ENCODE results near the gene DNAH8.
"Not testable (repeated sequence)": the region's sequence is repeated elsewhere in the genome, so short reads cannot be mapped to it uniquely, and the experiment has no call there.

DNAH8 gene

GRCh38 chr6:38796437-38796836 is 81.3 kb downstream of the DNAH8 start:
- not testable (repeated sequence) for H2AK5ac ChIP-seq (ENCODE audit: low read length); H2BK12ac ChIP-seq (ENCODE audit: low read length); H3K36me3 ChIP-seq (ENCODE audit: control insufficient read depth in 1 of 2, insufficient read depth in 2 of 2, low read length in 2 of 2); H4K8ac ChIP-seq (ENCODE audit: low read depth, low read length); H2AFZ ChIP-seq (ENCODE audit: insufficient read depth, low read length, poor library complexity); H3K23ac ChIP-seq (ENCODE audit: low read length); H3K9me3 ChIP-seq (ENCODE audit: insufficient read depth, low read depth, low read length); H3K4me3 ChIP-seq (ENCODE audit: low read depth, low read length); H2BK120ac ChIP-seq (ENCODE audit: insufficient read depth, low read length, poor library complexity); H3K79me2 ChIP-seq (ENCODE audit: control insufficient read depth, insufficient read depth, low read length, poor library complexity); H4K12ac ChIP-seq (ENCODE audit: low read depth, low read length); H3K27me3 ChIP-seq (ENCODE audit: insufficient read depth, low read length); H3K14ac ChIP-seq (ENCODE audit: low read length); H3K4ac ChIP-seq (ENCODE audit: low read depth, low read length); H3K9ac ChIP-seq (ENCODE audit: low read length); H3K18ac ChIP-seq (ENCODE audit: low read length); H3K4me2 ChIP-seq (ENCODE audit: low read length)
- peaks cover 13% of the 10 kb centered on the region for H3K79me1 ChIP-seq (ENCODE audit: low read length)
- H3K27ac ChIP-seq (ENCODE audit: low read depth, low read length): peak overlapping the region; percentile 88
- peak overlapping the region; percentile 89 for H2BK5ac ChIP-seq (ENCODE audit: low read depth, low read length, poor library complexity)
- DNase-seq: peak in 1 of 2 donors; percentile 65
- peak overlapping the region; percentile 88 for H4K91ac ChIP-seq (ENCODE audit: low read depth, low read length)
- peaks cover 15 to 16% of the 10 kb centered on the region in 2 experiments for H3K4me1 ChIP-seq (ENCODE audit: control insufficient read depth in 1 of 2, insufficient read depth in 2 of 2, low read length in 2 of 2)
- no CpG with 5 or more reads among the region's 9 CpGs for WGBS (ENCODE audit: extremely low coverage, insufficient coverage, insufficient read length)

- WGBS (ENCODE audit: extremely low coverage, insufficient coverage, insufficient read length): no CpG with 5 or more reads among the region's 6 CpGs
- Histone ChIP-seq H3K4me2 (ENCODE audit: low read length) (no peak overlapping the region), H3K4ac (ENCODE audit: low read depth, low read length) (peak overlapping the region; percentile 35), H3K36me3 (ENCODE audit: control insufficient read depth in 1 of 2, insufficient read depth in 2 of 2, low read length in 2 of 2) (peaks cover 0 to 1% of the 10 kb centered on the region in 2 experiments), H3K79me1 (ENCODE audit: low read length) (peaks cover 13% of the 10 kb centered on the region), H3K9me3 (ENCODE audit: insufficient read depth, low read depth, low read length) (no peaks in the 10 kb centered on the region), H4K91ac (ENCODE audit: low read depth, low read length) (peak overlapping the region; percentile 96), H2BK12ac (ENCODE audit: low read length) (peak overlapping the region; percentile 68), H3K23ac (ENCODE audit: low read length) (no peak overlapping the region), H3K18ac (ENCODE audit: low read length) (no peak overlapping the region), H4K8ac (ENCODE audit: low read depth, low read length) (peak overlapping the region; percentile 43), H2BK120ac (ENCODE audit: insufficient read depth, low read length, poor library complexity) (peak overlapping the region; percentile 88), H3K14ac (ENCODE audit: low read length) (peak overlapping the region; percentile 30), H2BK5ac (ENCODE audit: low read depth, low read length, poor library complexity) (peak overlapping the region; percentile 89), H3K79me2 (ENCODE audit: control insufficient read depth, insufficient read depth, low read length, poor library complexity) (no peaks in the 10 kb centered on the region), H3K27me3 (ENCODE audit: insufficient read depth, low read length) (no peaks in the 10 kb centered on the region), H2AK5ac (ENCODE audit: low read length) (no peak overlapping the region), H2AFZ (ENCODE audit: insufficient read depth, low read length, poor library complexity) (no peak overlapping the region), H4K12ac (ENCODE audit: low read depth, low read length) (no peak overlapping the region), H3K9ac (ENCODE audit: low read length) (no peak overlapping the region), H3K4me3 (ENCODE audit: low read depth, low read length) (no peak overlapping the region), H3K27ac (ENCODE audit: low read depth, low read length) (peak overlapping the region; percentile 88), H3K4me1 (ENCODE audit: control insufficient read depth in 1 of 2, insufficient read depth in 2 of 2, low read length in 2 of 2) (peaks cover 15 to 16% of the 10 kb centered on the region in 2 experiments)
- DNase-seq: peak in 1 of 2 donors; percentile 16
These were observed 81.7 kb downstream of the DNAH8 start for GRCh38 chr6:38796850-38797249.

- no peaks in the 10 kb centered on the region for H3K79me2 ChIP-seq (ENCODE audit: control insufficient read depth, insufficient read depth, low read length, poor library complexity)
- no peak overlapping the region for H3K23ac ChIP-seq (ENCODE audit: low read length)
- H3K18ac ChIP-seq (ENCODE audit: low read length): no peak overlapping the region
- no CpG with 5 or more reads among the region's 4 CpGs for WGBS (ENCODE audit: extremely low coverage, insufficient coverage, insufficient read length)
- peak overlapping the region; percentile 39 for H3K4me2 ChIP-seq (ENCODE audit: low read length)
- no peak overlapping the region for H4K8ac ChIP-seq (ENCODE audit: low read depth, low read length)
- H3K9me3 ChIP-seq (ENCODE audit: insufficient read depth, low read depth, low read length): no peaks in the 10 kb centered on the region
- H2BK5ac ChIP-seq (ENCODE audit: low read depth, low read length, poor library complexity): peak overlapping the region; percentile 90
- H3K9ac ChIP-seq (ENCODE audit: low read length): no peak overlapping the region
- DNase-seq: peak in 1 of 2 donors; percentile 67
- H3K4me1 ChIP-seq (ENCODE audit: control insufficient read depth in 1 of 2, insufficient read depth in 2 of 2, low read length in 2 of 2): peaks cover 15 to 16% of the 10 kb centered on the region in 2 experiments
- H3K36me3 ChIP-seq (ENCODE audit: control insufficient read depth in 1 of 2, insufficient read depth in 2 of 2, low read length in 2 of 2): peaks cover 0 to 1% of the 10 kb centered on the region in 2 experiments
- H4K91ac ChIP-seq (ENCODE audit: low read depth, low read length): peak overlapping the region; percentile 53
- H2BK12ac ChIP-seq (ENCODE audit: low read length): no peak overlapping the region
- H2AK5ac ChIP-seq (ENCODE audit: low read length): no peak overlapping the region
- no peaks in the 10 kb centered on the region for H3K27me3 ChIP-seq (ENCODE audit: insufficient read depth, low read length)
- H2BK120ac ChIP-seq (ENCODE audit: insufficient read depth, low read length, poor library complexity): peak overlapping the region; percentile 88
- peak overlapping the region; percentile 88 for H3K27ac ChIP-seq (ENCODE audit: low read depth, low read length)
- H3K4ac ChIP-seq (ENCODE audit: low read depth, low read length): no peak overlapping the region
- no peak overlapping the region for H4K12ac ChIP-seq (ENCODE audit: low read depth, low read length)
- no peak overlapping the region for H3K14ac ChIP-seq (ENCODE audit: low read length)
- no peak overlapping the region for H3K4me3 ChIP-seq (ENCODE audit: low read depth, low read length)
- no peak overlapping the region for H2AFZ ChIP-seq (ENCODE audit: insufficient read depth, low read length, poor library complexity)
- H3K79me1 ChIP-seq (ENCODE audit: low read length): peaks cover 13% of the 10 kb centered on the region
These were observed 82.3 kb downstream of the DNAH8 start for GRCh38 chr6:38797391-38797790.

GRCh38 chr6:38799529-38800184 is 84.5 kb downstream of the DNAH8 start:
- H3K4ac ChIP-seq (ENCODE audit: low read depth, low read length): no peak overlapping the region
- H3K27me3 ChIP-seq (ENCODE audit: insufficient read depth, low read length): no peaks in the 10 kb centered on the region
- no peak overlapping the region for H3K14ac ChIP-seq (ENCODE audit: low read length)
- no peak overlapping the region for H3K4me3 ChIP-seq (ENCODE audit: low read depth, low read length)
- H2BK120ac ChIP-seq (ENCODE audit: insufficient read depth, low read length, poor library complexity): no peak overlapping the region
- no peak overlapping the region for H3K18ac ChIP-seq (ENCODE audit: low read length)
- no peak overlapping the region for H3K27ac ChIP-seq (ENCODE audit: low read depth, low read length)
- H3K9ac ChIP-seq (ENCODE audit: low read length): no peak overlapping the region
- H3K4me2 ChIP-seq (ENCODE audit: low read length): no peak overlapping the region
- H4K91ac ChIP-seq (ENCODE audit: low read depth, low read length): no peak overlapping the region
- H2BK12ac ChIP-seq (ENCODE audit: low read length): no peak overlapping the region
- no peak overlapping the region for H4K8ac ChIP-seq (ENCODE audit: low read depth, low read length)
- H2BK5ac ChIP-seq (ENCODE audit: low read depth, low read length, poor library complexity): no peak overlapping the region
- H2AFZ ChIP-seq (ENCODE audit: insufficient read depth, low read length, poor library complexity): no peak overlapping the region
- H3K79me2 ChIP-seq (ENCODE audit: control insufficient read depth, insufficient read depth, low read length, poor library complexity): no peaks in the 10 kb centered on the region
- peak in 1 of 2 donors; percentile 32 for DNase-seq
- peaks cover 1% of the 10 kb centered on the region for H3K9me3 ChIP-seq (ENCODE audit: insufficient read depth, low read depth, low read length)
- no peak overlapping the region for H2AK5ac ChIP-seq (ENCODE audit: low read length)
- no peak overlapping the region for H4K12ac ChIP-seq (ENCODE audit: low read depth, low read length)
- peaks cover 13% of the 10 kb centered on the region for H3K79me1 ChIP-seq (ENCODE audit: low read length)
- no peaks in the 10 kb centered on the region for H3K36me3 ChIP-seq (ENCODE audit: control insufficient read depth in 1 of 2, insufficient read depth in 2 of 2, low read length in 2 of 2)
- no peak overlapping the region for H3K23ac ChIP-seq (ENCODE audit: low read length)
- WGBS (ENCODE audit: extremely low coverage, insufficient coverage, insufficient read length): no CpG with 5 or more reads among the region's 2 CpGs
- peaks cover 15 to 20% of the 10 kb centered on the region in 2 experiments for H3K4me1 ChIP-seq (ENCODE audit: control insufficient read depth in 1 of 2, insufficient read depth in 2 of 2, low read length in 2 of 2)

All from trophoblast cell (in vitro differentiated cells and primary cell).